ENCODE measurements around the gene EYA2. TPM values are rescaled to one million over a fixed set of nuclear protein-coding genes. Genes with fewer than 3 reads are reported as not detected.

The EYA2 gene
- total RNA-seq, 1 experiment from 2014 or later = 0.74 TPM

DNA sequence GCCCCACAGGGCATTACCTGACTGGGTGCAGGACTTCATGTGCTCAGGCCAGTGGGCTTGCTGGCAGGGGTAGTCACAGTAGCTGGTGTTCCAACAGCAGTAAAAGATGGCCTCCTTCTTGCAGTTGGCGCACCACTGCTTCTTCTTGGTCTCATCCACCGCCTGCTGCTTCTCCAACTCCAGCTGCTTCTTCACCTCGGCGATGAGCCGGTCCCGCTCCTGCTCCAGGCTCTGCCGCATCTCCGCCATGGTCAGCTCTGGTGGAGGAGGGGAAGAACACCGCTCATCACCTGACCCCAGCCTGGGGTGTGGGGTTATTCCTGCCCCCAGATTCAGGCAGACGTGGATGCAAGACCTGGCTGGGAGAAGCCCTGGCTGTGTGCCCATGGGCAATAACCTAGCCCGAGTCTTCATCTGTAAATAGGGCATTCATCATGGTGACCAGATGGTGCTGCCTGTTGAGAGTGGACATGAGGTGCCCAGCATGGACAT lies 329.7 kb downstream of the EYA2 start:
- H3K27ac Mint-ChIP-seq = peak overlapping the region in 1 of 3 experiments; percentile 88; a peak in 1 of 7 replicates

More for the DNA sequence above, 329.7 kb downstream of the EYA2 start:
- no peak for TF ChIP-seq CTCF (conservative IDR thresholded peaks at IDR 0.05)
- H3K23ac ChIP-seq (ENCODE audit: insufficient read length, low read depth, low read length) = no peak overlapping the region
- H3K79me2 ChIP-seq (ENCODE audit: insufficient read depth, low read length) = no peaks in the 10 kb centered on the region
- no peaks in the 10 kb centered on the region for H3K27me3 ChIP-seq (ENCODE audit: insufficient read depth, low read length)
- H3K9me3 ChIP-seq (ENCODE audit: control insufficient read depth, low read depth, low read length) = no peaks in the 10 kb centered on the region
- H3K4me1 ChIP-seq (ENCODE audit: insufficient read depth, low read length) = no peaks in the 10 kb centered on the region
- no peak overlapping the region for H2BK120ac ChIP-seq (ENCODE audit: low read depth, low read length, poor library complexity, severe bottlenecking)
- no peak overlapping the region for H3K9ac ChIP-seq (ENCODE audit: extremely low read depth, insufficient read length, low read length)
- Mint-ChIP-seq H3K36me3 (ENCODE audit: insufficient read depth in 1 of 3, low read depth in 3 of 3) (peaks cover 65 to 94% (median 88%) of the 10 kb centered on the region in 3 experiments), H3K4me1 (peaks cover 0 to 6% of the 10 kb centered on the region in 2 experiments; a peak in 1 of 4 replicates), H3K4me3 (no peak overlapping the region), H3K9me3 (no peaks in the 10 kb centered on the region), H3K27me3 (ENCODE audit: low read depth) (no peaks in the 10 kb centered on the region; the same call in 1 of the 2 replicates)
- no peak overlapping the region for H2BK12ac ChIP-seq (ENCODE audit: insufficient read length, low read depth, low read length)
- H4K8ac ChIP-seq (replicated peaks; ENCODE audit: insufficient read length, low read depth, low read length) = no peak overlapping the region
- H2BK5ac ChIP-seq (ENCODE audit: insufficient read length, low read length) = no peak overlapping the region
- no peak overlapping the region for H2BK15ac ChIP-seq (ENCODE audit: low read depth, low read length)
- no peak overlapping the region for H2AK5ac ChIP-seq (ENCODE audit: insufficient read length, low read length)
- H3K18ac ChIP-seq (ENCODE audit: insufficient read length, low read depth, low read length) = no peak overlapping the region
- H3T11ph ChIP-seq (ENCODE audit: low read length) = no peak overlapping the region
- no peak overlapping the region for H3K27ac ChIP-seq (ENCODE audit: insufficient read length, low read depth, low read length)
- H4K20me1 ChIP-seq (ENCODE audit: control insufficient read depth, insufficient read depth, insufficient read length) = no peaks in the 10 kb centered on the region
- no peaks in the 10 kb centered on the region for H3K23me2 ChIP-seq (ENCODE audit: insufficient read length, low read depth, low read length, poor library complexity, severe bottlenecking)
- WGBS (ENCODE audit: extremely low coverage, insufficient read length, low lambda C conversion rate) = no CpG with 5 or more reads among the region's 11 CpGs
- H3K14ac ChIP-seq (ENCODE audit: insufficient read depth, low read length) = no peak overlapping the region
- H3K79me1 ChIP-seq (ENCODE audit: insufficient read depth, low read depth, low read length, poor library complexity, severe bottlenecking) = no peaks in the 10 kb centered on the region
- no peak overlapping the region for H3K56ac ChIP-seq (ENCODE audit: insufficient read length, low read depth, low read length)
- H2AFZ ChIP-seq (ENCODE audit: low read length) = no peak overlapping the region
- no peak overlapping the region for H4K5ac ChIP-seq (ENCODE audit: insufficient read length, low read depth, low read length)
- no peak for DNase-seq
- H4K91ac ChIP-seq (ENCODE audit: insufficient read length, low read depth, low read length) = no peak overlapping the region
- no peak overlapping the region for H3K4me2 ChIP-seq (ENCODE audit: insufficient read depth, insufficient read length, low read length)
- no peak overlapping the region for H3K4ac ChIP-seq (ENCODE audit: low read depth, low read length)
- no peak overlapping the region for H2BK20ac ChIP-seq (ENCODE audit: low read depth, low read length, poor library complexity, severe bottlenecking)
